ENCODE data around the gene MAML3.

Gene MAML3

GRCh38 chr4:139668658-139669201 lies 485.3 kb downstream of the MAML3 start:
- Histone ChIP-seq H3K4me1 (ENCODE audit: low read length) (peaks cover 5% of the 10 kb centered on the region; the same call in 1 of the 2 replicates), H2AFZ (ENCODE audit: low read depth, low read length) (no peak overlapping the region), H3K79me2 (ENCODE audit: low read length) (no peaks in the 10 kb centered on the region), H3K27me3 (ENCODE audit: low read depth, low read length) (peaks cover 5% of the 10 kb centered on the region; the same call in 1 of the 2 replicates), H3K36me3 (replicated peaks; ENCODE audit: low read depth, low read length) (no peaks in the 10 kb centered on the region), H3K27ac (ENCODE audit: low read length) (no peak overlapping the region), H3K4me2 (ENCODE audit: low read length) (no peak overlapping the region), H3K9me3 (ENCODE audit: insufficient read depth, low read length) (no peaks in the 10 kb centered on the region), H3K9ac (ENCODE audit: low read length) (no peak overlapping the region), H4K20me1 (ENCODE audit: insufficient read depth, low read length) (no peaks in the 10 kb centered on the region), H3K4me3 (ENCODE audit: low read length) (no peak overlapping the region)
- TF ChIP-seq CTCF (IDR thresholded peaks at IDR 0.05; ENCODE audit: low read depth, low read length) (no peak), EZH2phosphoT487 (IDR thresholded peaks at IDR 0.05; ENCODE audit: low read depth) (no peak)

- Histone ChIP-seq H3K9ac (ENCODE audit: low read length) (no peak overlapping the region), H3K27ac (ENCODE audit: low read length) (no peak overlapping the region)
Measured at GRCh38 chr4:139668036-139668435, 485.9 kb downstream of the MAML3 start.

More at GRCh38 chr4:139668036-139668435, 485.9 kb downstream of the MAML3 start:
- Histone ChIP-seq H3K9me3 (ENCODE audit: insufficient read depth, low read length) (no peaks in the 10 kb centered on the region), H2AFZ (ENCODE audit: low read depth, low read length) (no peak overlapping the region), H3K4me3 (ENCODE audit: low read length) (no peak overlapping the region), H3K4me2 (ENCODE audit: low read length) (no peak overlapping the region), H4K20me1 (ENCODE audit: insufficient read depth, low read length) (no peaks in the 10 kb centered on the region), H3K79me2 (ENCODE audit: low read length) (no peaks in the 10 kb centered on the region), H3K27me3 (ENCODE audit: low read depth, low read length) (peaks cover 5% of the 10 kb centered on the region; the same call in 1 of the 2 replicates), H3K4me1 (ENCODE audit: low read length) (peaks cover 5% of the 10 kb centered on the region; the same call in 1 of the 2 replicates), H3K36me3 (replicated peaks; ENCODE audit: low read depth, low read length) (no peaks in the 10 kb centered on the region)
- no peak for TF ChIP-seq CTCF (IDR thresholded peaks at IDR 0.05; ENCODE audit: low read depth, low read length)
- no peak for TF ChIP-seq EZH2phosphoT487 (IDR thresholded peaks at IDR 0.05; ENCODE audit: low read depth)
